Keratinocyte (primary cell): ENCODE measurements around the gene UBL7. TPM values are rescaled to one million over a fixed set of nuclear protein-coding genes. Genes with fewer than 3 reads are reported as not detected.

Experiments used
- DNase-seq: peaks from one replicate; pipeline ENCODE4 v3.0.0-alpha.2; 2011; ENCODE audit warnings: low read depth, missing footprints, low spot score
- FAIRE-seq: peaks from 2 replicates; lab custom pipeline; 2011; peaks lifted over from hg19 to GRCh38; lab: Jason Lieb, UNC
- H2AFZ ChIP-seq: 2 replicates; pipeline ENCODE4 v1.6.0; 2012; ENCODE audit warnings: low read length, control low read depth, inconsistent platforms; ENCODE audit not compliant: control insufficient read depth
- H3K27ac ChIP-seq: 2 replicates; pipeline ENCODE4 v1.5.1; 2011; ENCODE audit warnings: low read length; ENCODE audit not compliant: control insufficient read depth, insufficient read depth
- H3K27me3 ChIP-seq: 3 replicates; pipeline ENCODE4 v1.6.0; 2011; ENCODE audit warnings: low read length; ENCODE audit not compliant: control insufficient read depth, insufficient read depth; ENCODE audit errors: extremely low read depth
- H3K36me3 ChIP-seq, 2 experiments: 2 replicates in 1 of 2; 3 replicates in 1 of 2; pipeline ENCODE4 v1.5.1; 2011; ENCODE audit warnings: low read length in 2 of 2, mild to moderate bottlenecking in 1 of 2; ENCODE audit not compliant: control insufficient read depth in 2 of 2, insufficient read depth in 2 of 2; ENCODE audit errors: extremely low read depth in 1 of 2
- H3K4me1 ChIP-seq: 3 replicates; pipeline ENCODE4 v1.5.1; 2011; ENCODE audit warnings: low read length; ENCODE audit not compliant: control insufficient read depth, insufficient read depth; ENCODE audit errors: extremely low read depth
- H3K4me2 ChIP-seq: 3 replicates; pipeline ENCODE4 v1.6.0; 2011; ENCODE audit warnings: low read depth, low read length; ENCODE audit not compliant: control insufficient read depth, insufficient read depth; ENCODE audit errors: extremely low read depth
- H3K4me3 ChIP-seq, 3 experiments: fragments of 200-600 bp in 1 of 3; sonication (generic) in 1 of 3; 2 replicates in 2 of 3; 3 replicates in 1 of 3; pipeline ENCODE4 v1.5.1; 2011 to 2016; ENCODE audit warnings: low read length in 3 of 3, mild to moderate bottlenecking in 3 of 3, control low read depth in 2 of 3, inconsistent platforms in 1 of 3, low read depth in 1 of 3, mixed read lengths in 1 of 3, mixed run types in 1 of 3, moderate library complexity in 1 of 3; ENCODE audit not compliant: control insufficient read depth in 2 of 3, insufficient read depth in 2 of 3; ENCODE audit errors: extremely low read depth in 1 of 3
- H3K79me2 ChIP-seq: 2 replicates; pipeline ENCODE4 v1.6.0; 2012; ENCODE audit warnings: low read length; ENCODE audit not compliant: control insufficient read depth, insufficient read depth
- H3K9ac ChIP-seq: 3 replicates; pipeline ENCODE4 v1.6.0; 2011; ENCODE audit warnings: low read length; ENCODE audit not compliant: control insufficient read depth, insufficient read depth; ENCODE audit errors: extremely low read depth
- H3K9me1 ChIP-seq: 3 replicates; pipeline ENCODE4 v1.6.0; 2011; ENCODE audit warnings: low read length; ENCODE audit not compliant: control insufficient read depth, insufficient read depth; ENCODE audit errors: extremely low read depth
- H3K9me3 ChIP-seq: 2 replicates; pipeline ENCODE4 v1.5.1; 2012; ENCODE audit warnings: low read depth, low read length; ENCODE audit not compliant: control insufficient read depth
- H4K20me1 ChIP-seq: 3 replicates; pipeline ENCODE4 v1.6.0; 2011; ENCODE audit warnings: low read length; ENCODE audit not compliant: control insufficient read depth, insufficient read depth; ENCODE audit errors: extremely low read depth
- CTCF ChIP-seq, 3 experiments: IDR thresholded peaks in 1 of 3; conservative IDR thresholded peaks in 1 of 3; optimal IDR thresholded peaks in 1 of 3; 2 replicates in 2 of 3; 3 replicates in 1 of 3; pipeline versions ENCODE3 to v1.5.1; 2011; ENCODE audit warnings: low read length in 3 of 3, mild to moderate bottlenecking in 3 of 3, moderate library complexity in 2 of 3, control low read depth in 1 of 3, inconsistent platforms in 1 of 3; ENCODE audit not compliant: insufficient read depth in 2 of 3; ENCODE audit errors: extremely low read depth in 1 of 3
- EZH2 ChIP-seq: IDR thresholded peaks from one replicate; pipeline ENCODE4 v1.6.1; 2012; ENCODE audit warnings: inconsistent platforms, mild to moderate bottlenecking, low read length, moderate library complexity
- dilution Hi-C: fragments of 300-500 bp; cut with MboI; formaldehyde crosslinking; loops from one replicate; pipeline ENCODE4 v1.7.0; 2020; ENCODE audit warnings: low sequenced_read_pairs; ENCODE audit not compliant: extremely low pct_ligation_motif_present
- polyA plus RNA-seq, 5 experiments: library from polyadenylated mRNA; depleted of rRNA in 3 of 5; stranded (reverse) in 3 of 5; stranded (forward) in 1 of 5; unstranded in 1 of 5; fragments of >200 nt; gene quantifications; 1 replicate in 1 of 5; 2 replicates in 3 of 5; 3 replicates in 1 of 5; pipeline versions ENCODE4 v1.2.1 to v1.2.3, GENCODE V29; 2011 to 2012; ENCODE audit warnings: missing spikeins in 2 of 5, low read depth in 1 of 5, low replicate concordance in 1 of 5

Gene UBL7
- polyA plus RNA-seq, 1 donor (not counting 4 experiments of a cell fraction or from before 2014, with no cell fraction given): 45.8 TPM

- DNase-seq (no peak), FAIRE-seq (no peak)
- Histone ChIP-seq H3K9ac (no peak overlapping the region), H3K4me3 (no peak overlapping the region), H3K27ac (no peak overlapping the region), H3K4me2 (no peak overlapping the region), H3K9me1 (peaks cover 5% of the 10 kb centered on the region), H3K9me3 (no peaks in the 10 kb centered on the region), H3K4me1 (peaks cover 1% of the 10 kb centered on the region), H2AFZ (no peak overlapping the region), H3K27me3 (no peaks in the 10 kb centered on the region), H3K79me2 (peaks cover 40% of the 10 kb centered on the region), H3K36me3 (peaks cover 53 to 64% of the 10 kb centered on the region in 2 experiments), H4K20me1 (peaks cover 2% of the 10 kb centered on the region)
- TF ChIP-seq EZH2: no peak
- TF ChIP-seq CTCF (optimal IDR thresholded peaks at IDR 0.05 in 1 of 3, IDR thresholded peaks at IDR 0.05 in 1 of 3, conservative IDR thresholded peaks at IDR 0.05 in 1 of 3; ENCODE audit: extremely low read depth in 1 of 3, insufficient read depth in 2 of 3, low read length in 3 of 3): no peak
- dilution Hi-C loops: no loop called here
Measured at GRCh38 chr15:74414603-74415338, 46.2 kb downstream of the UBL7 start.

- Histone ChIP-seq H2AFZ (no peak overlapping the region), H3K4me3 (no peak overlapping the region), H3K4me2 (no peak overlapping the region), H3K9me1 (peaks cover 5% of the 10 kb centered on the region), H3K27me3 (no peaks in the 10 kb centered on the region), H3K27ac (no peak overlapping the region), H3K9me3 (no peaks in the 10 kb centered on the region), H3K36me3 (peaks cover 53 to 64% of the 10 kb centered on the region in 2 experiments), H3K79me2 (peaks cover 34% of the 10 kb centered on the region), H3K4me1 (no peaks in the 10 kb centered on the region), H4K20me1 (peaks cover 2% of the 10 kb centered on the region), H3K9ac (no peak overlapping the region)
- DNase-seq (no peak), FAIRE-seq (no peak)
- dilution Hi-C loops: no loop called here
- no peak for TF ChIP-seq CTCF (optimal IDR thresholded peaks at IDR 0.05 in 1 of 3, IDR thresholded peaks at IDR 0.05 in 1 of 3, conservative IDR thresholded peaks at IDR 0.05 in 1 of 3; ENCODE audit: extremely low read depth in 1 of 3, insufficient read depth in 2 of 3, low read length in 3 of 3)
- TF ChIP-seq EZH2: no peak
Measured at GRCh38 chr15:74414081-74414580, 46.8 kb downstream of the UBL7 start.
